LNCAP (cell line): ENCODE results near the gene ACOX3.

Source experiments
- TF ChIP-seq, protein P1 (sequence below): fragments of 450-650 bp; IDR thresholded peaks from 2 replicates; pipeline ENCODE4 v1.5.1; 2017; ENCODE audit warnings: mild to moderate bottlenecking

The ACOX3 gene

DNA sequence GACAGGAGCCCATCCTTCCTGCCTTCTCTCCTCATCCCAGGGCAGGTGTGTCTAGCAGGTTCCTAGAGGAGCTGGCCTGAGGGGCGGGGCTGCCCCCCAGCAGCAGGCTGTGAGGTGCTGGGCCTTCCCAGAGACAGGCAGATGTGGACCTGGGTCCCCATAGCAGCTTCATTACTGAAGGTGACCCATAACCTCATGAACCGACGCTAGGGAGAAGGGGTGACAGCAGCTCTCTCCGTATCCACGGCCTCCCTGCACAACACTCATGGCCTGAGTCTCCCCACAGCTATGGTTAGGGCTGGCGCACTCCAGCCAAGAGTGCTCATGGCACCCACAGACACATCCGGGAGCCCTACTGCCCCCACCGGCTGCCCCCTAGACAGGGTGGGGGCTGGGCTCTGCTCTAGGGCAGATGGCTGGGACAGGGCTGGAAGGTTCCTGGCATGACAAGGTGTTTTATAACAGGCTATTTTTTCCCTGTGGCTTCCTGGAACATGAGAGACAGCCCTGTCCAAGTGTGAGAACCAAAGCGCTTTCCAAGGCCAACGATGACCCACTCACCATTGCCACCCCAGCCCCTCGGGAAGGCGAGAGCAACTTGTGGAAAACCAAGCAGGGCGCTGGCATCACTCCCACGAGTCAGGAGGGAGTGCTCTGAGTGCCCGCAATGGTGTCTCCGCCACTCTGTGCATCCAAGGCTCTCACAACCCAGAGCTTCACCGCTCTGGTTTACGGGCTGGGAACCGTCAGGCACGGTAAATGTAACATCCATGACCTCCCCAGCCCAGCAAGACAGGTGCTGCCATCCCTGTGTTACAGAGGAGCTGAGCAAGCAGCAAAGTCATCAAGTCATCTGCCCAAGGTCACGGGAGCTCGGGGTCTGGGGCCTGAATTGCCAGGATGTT is 59.8 kb downstream of the ACOX3 start:
- TF ChIP-seq, protein P1, sequence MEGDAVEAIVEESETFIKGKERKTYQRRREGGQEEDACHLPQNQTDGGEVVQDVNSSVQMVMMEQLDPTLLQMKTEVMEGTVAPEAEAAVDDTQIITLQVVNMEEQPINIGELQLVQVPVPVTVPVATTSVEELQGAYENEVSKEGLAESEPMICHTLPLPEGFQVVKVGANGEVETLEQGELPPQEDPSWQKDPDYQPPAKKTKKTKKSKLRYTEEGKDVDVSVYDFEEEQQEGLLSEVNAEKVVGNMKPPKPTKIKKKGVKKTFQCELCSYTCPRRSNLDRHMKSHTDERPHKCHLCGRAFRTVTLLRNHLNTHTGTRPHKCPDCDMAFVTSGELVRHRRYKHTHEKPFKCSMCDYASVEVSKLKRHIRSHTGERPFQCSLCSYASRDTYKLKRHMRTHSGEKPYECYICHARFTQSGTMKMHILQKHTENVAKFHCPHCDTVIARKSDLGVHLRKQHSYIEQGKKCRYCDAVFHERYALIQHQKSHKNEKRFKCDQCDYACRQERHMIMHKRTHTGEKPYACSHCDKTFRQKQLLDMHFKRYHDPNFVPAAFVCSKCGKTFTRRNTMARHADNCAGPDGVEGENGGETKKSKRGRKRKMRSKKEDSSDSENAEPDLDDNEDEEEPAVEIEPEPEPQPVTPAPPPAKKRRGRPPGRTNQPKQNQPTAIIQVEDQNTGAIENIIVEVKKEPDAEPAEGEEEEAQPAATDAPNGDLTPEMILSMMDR, result no peak

DNA sequence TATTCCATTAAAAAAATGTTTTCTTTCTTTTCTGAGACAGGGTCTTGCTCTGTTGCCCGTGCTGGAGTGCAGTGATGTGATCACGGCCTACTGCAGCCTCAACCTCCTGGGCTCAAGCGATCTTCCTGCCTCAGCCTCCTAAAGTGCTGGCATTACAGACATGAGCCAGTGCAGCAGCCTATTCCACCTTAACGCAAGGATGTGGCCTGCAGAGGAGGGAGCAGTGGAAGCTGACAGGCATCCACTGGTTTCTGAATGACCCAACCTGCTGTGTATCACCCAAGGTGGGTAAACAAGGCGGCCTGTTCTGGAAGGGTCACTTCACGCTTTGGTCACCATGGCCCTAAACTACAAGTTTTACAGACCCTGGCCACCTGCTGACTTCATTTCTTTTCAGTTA is 60.8 kb downstream of the ACOX3 start:
- TF ChIP-seq, protein P1, result no peak

DNA sequence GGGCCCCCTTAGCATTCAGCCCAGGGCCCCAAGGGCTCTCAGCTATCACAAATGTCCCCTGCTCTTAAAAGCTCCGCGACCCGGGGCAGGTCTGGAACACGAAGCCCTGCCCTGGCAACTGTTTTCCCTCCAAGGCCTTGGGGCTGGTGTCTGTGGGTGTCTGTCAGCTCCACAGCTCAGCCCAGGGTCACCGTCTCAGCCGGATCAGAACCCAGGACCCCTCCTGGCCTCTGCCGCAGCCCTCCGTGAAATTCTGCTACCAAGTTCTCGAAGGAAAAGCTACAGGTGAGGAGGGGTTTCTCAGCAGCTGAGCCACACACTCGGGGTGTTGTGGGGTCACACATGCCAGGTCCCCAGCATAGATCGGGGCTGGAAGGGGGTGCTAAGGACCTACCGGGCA is 61.2 kb downstream of the ACOX3 start:
- TF ChIP-seq, protein P1, result no peak

DNA sequence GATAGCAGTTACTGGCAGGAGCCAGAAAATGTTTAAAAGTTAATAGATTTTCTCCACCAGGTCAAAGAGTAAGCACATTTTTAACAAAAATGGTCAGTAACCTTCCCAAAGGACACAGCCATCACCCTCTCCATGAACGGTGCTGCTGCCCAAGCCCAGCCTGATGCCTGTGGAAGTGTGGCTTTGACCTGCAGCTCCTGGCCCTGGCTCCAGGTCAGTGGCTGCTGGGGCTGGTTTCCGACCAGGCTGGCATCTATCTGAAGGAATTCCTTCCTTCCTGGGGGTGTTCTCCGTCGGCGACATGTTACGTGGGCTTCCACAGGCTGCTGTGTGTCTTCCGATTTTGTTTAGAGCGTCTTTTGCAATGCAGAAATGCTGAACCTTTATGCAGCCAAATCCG is 61.7 kb downstream of the ACOX3 start:
- TF ChIP-seq, protein P1, result no peak

DNA sequence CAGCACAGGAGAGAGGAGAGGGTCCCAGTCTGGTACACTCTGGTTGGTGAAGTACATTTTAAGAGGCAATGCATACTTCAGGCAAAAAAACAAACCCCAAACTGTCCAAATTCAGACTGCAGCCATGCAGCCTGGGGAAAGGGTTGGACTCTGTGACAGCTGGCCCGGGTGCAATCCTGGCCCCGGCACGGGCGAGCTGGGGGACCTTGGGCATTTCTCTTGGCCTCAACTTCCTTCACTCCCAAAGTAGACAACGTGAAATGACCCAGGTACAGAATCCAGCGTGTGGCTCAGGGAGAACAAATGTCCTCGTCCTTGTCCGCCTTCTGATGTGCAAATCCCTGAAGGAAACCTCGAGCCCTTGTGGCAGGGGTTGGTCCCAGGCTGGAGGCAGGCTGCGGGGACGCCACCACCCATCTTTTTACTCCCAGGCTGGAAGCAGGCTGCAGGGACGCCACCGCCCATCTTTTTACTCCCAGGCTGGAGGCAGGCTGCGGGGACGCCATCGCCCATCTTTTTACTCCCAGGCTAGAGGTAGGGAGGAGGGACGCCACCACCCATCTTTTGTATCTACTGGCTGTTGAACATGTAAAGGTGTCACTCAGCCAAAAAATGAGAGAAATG is 62.3 kb downstream of the ACOX3 start:
- TF ChIP-seq, protein P1, result no peak

DNA sequence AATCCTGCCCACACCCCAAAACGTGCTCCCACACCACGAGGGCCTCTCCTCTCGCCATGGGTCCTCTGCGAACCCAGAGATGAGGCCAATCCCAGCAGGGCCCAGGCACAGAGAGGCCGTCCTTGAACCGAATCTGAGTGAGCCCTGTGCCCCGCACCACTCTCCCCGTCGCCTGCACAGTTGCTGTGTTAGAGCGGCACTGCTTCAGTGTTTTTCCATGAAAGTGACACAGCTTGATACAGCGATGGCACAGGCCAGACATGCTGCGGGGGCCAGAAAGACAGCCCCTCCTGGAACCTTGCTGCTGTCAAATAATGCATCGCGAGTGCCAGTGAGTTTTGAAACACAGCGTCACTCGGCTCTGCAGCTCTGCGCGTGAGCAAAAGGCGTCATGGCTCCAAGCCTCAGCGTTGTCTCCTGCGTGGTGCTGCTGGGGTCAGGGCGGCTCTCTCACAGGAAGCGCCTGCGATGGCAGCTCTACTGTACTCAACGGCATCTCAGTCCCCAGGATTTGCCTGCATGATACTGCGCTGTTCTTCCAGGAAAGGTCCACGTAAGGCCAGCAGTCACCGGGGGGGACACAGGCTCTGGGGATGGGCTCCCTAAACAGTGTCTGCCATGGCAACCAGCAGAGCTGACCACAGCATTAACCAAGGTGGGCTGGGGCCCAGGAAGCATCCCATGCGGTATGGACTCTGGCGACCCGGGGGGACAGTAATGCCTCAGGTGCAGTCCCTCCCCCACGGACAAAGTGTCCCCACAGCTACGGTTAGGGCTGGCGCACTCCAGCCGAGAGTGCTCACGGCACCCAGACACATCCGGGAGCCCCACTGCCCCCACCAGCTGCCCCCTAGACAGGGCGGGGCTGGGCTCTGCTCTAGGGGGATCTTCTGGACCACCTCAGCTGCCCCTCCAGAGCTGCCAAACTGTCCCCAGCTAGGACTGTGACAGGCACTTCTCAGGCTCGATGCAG is 63.1 kb downstream of the ACOX3 start:
- TF ChIP-seq, protein P1, result no peak
